T-helper 2 cell treated with Interferon-gamma antibody and Interleukin-4, amounts not matched to agents 100 ng/mL and 5 ng/mL, for 36 hours (primary cell): ENCODE data around the gene OR4D1. TPM values are rescaled to one million over a fixed set of nuclear protein-coding genes. Genes with fewer than 3 reads are reported as not detected.

Experiments
- intact Hi-C: fragments of 100-400 bp; cut with micrococcal nuclease; formaldehyde crosslinking; loops from one replicate; pipeline ENCODE4 v1.15.1; 2023
- total RNA-seq: library from RNA; stranded (reverse); gene quantifications from 2 replicates; pipeline ENCODE4 v1.2.3, GENCODE V29; 2022

OR4D1 gene
- total RNA-seq, 1 donor from 2014 or later: 0.27 TPM

DNA sequence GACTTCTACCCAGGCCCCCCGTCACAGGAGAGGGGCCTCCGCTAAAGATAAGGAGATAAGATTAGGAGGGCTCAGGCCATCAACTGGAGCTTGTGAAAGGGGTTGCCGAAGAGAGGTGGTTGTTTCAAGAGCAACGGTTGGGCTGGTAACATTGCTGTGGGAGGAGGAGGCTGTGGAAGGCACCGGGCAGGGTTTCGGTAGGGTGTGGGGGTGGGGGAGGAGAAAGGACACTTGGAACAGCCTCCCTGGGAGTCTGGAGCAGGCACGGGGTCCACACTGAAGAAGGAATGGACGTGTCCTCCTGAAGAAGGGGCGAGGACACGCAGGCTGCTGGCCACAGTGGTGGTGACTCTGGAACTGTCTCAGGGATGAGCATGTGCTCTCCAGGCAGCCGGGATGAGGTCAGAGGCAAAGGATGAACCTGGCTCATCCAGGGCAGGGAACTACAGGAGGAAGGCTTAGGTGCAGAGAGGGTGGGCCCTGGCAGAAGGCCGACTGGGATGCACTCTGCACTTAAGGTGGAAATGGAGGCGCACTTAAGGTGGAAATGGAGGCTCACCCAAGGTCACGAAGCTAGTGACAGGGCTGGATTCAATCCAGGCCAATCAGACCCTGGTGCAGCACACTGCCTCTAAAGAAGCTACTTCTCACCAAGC, 43.2 kb downstream of the OR4D1 start:
- intact Hi-C loops: no loop called here

DNA sequence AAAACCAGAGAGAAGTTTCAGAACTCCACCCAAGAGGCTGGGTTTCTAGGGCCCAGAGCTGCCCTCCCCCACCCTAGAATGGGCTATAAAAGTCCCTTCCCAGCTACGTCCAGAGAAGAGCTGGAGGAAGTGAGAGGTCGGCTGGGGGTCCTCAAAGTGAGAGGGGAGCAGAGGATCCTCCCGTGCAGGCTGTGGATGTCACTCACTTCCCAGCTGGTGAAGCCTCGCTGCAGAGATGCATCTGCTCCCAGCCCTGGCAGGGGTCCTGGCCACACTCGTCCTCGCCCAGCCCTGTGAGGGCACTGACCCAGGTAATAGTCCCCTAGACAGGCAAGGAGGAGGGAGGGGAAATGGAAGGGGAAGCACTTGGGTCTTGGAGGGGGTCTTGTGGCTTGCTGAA, 44.4 kb downstream of the OR4D1 start, which contains the start of gene EPX:
TSS of gene EPX (plus strand) at position 115 of the 400 bp plus-strand sequence. CDS start at position 236, 121 bp downstream.
- intact Hi-C loops: no loop called here

DNA sequence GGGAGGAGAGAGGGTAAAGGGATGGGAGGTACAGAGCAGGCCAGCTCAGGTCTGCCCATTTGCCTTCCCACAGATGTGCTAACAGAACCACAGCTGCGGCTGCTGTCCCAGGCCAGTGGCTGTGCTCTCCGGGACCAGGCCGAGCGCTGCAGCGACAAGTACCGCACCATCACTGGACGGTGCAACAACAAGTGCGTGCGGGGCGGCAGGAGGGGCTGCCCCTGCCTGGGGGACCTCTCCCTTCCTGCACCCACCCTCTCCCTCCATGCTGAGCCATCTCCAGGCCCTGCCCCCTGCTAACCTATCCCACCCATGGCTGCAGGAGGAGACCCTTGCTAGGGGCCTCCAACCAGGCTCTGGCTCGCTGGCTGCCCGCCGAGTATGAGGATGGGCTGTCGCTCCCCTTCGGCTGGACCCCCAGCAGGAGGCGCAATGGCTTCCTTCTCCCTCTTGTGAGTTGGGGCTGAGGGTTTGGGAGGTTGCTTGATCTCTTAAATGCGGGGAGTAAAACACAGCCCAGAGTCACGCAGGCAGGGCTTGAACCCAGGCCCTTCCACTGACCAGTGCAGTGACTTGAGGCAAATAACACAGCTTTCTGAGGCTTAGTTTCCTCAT, 45.6 kb downstream of the OR4D1 start:
- intact Hi-C loops: no loop called here

DNA sequence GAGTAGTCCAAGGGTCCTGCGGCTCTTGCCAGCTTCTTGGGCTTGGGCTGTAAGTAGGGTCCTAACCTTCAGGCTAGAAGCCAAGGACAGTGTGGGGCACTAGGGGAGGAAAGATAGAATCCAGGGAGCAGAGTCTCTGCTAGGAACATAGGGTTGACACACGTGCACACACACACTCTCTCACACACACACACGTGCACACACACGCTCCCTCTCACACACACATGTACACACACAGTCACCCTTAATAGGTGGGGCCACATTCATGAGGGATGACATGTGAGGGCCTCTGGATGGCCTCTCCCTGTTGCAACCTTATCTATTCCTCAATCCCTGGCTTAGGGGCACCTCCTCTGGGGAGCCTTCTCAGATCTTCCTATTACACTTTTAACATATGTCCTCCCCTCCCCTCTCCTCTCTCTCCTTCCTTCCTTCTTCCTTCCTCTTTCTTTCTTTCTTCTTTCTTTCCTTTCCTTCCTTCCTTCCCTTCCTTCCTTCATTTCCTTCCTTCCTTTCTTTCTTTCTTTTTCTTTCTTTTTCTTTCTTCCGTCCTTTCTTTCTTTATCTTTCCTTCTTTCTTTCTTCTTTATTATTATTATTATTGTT, 47.4 kb downstream of the OR4D1 start:
- intact Hi-C loops: no loop called here

DNA sequence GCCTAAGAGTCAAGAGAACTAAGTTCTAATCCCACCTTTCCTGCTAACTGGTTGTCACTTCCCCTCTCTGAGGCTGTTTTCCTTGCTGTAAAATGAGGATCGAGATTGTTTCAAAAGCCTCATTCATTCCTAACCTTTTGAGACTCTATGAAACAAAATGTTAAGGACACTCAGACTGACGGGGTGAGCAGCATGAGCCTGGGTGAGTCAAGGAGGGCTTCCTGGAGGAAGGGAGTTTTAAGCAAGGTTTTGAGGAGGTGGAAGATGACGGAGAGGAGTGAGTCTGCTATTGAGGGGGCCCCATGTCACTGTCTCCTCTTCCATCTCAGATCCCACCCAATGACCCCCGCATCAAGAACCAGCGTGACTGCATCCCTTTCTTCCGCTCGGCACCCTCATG, 48.4 kb downstream of the OR4D1 start:
- intact Hi-C loops: no loop called here

DNA sequence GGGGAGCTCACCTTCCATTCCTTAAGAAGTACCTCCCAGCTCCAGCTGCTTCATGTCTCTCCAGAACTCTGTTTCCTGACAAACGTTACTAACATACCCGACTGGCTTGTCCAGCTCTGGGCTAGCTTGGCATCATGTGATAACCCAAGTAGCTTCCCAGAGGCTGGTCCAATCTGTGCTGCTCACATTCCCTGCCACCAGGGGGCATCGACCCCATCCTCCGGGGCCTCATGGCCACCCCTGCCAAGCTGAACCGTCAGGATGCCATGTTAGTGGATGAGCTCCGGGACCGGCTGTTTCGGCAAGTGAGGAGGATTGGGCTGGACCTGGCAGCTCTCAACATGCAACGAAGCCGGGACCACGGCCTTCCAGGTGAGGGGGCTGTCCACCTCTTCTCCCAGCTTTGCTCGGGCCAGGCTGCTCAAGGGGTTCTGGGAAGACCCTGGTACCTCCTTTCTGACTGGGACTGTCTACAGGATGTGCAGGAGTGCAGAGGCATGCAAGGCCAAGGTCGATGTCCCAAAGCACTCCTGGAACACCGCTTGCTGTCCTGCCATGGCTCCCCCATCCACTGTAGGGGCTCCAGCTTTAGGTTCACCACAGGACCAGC, 51.9 kb downstream of the OR4D1 start:
- intact Hi-C loops: loop anchor here (5.0 kb wide), 1 partner anchor 247 kb away; no protein-coding TSS in a partner anchor

- intact Hi-C loops: loop anchor here (5.0 kb wide), 1 partner anchor 244 kb away; no protein-coding TSS in a partner anchor
Observed at GRCh38 chr17:58202859-58203258, 54.7 kb downstream of the OR4D1 start.

GRCh38 chr17:58204796-58205195, 56.6 kb downstream of the OR4D1 start:
- intact Hi-C loops: loop anchor here (5.0 kb wide), 1 partner anchor 243 kb away; no protein-coding TSS in a partner anchor

- intact Hi-C loops: no loop called here
Observed at GRCh38 chr17:58205936-58206335, 57.8 kb downstream of the OR4D1 start.

DNA sequence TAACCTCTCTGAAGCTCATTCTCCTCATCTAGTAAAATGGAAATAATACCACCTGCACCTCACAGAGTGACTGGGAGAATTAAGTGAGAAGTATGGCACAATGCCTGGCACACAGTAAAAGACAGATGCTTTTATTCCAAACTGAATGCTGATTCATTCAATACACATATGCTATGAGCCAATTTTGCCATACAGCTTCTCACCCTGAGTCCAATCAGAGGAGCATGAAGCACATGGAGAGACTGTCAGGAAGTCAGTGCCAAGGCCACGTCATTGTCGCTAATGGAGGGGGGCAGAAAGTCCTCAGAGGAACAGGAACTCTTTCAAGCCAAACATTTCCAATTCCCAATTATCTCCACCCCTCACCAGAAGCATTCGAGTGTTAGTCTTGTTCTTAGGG, 59.3 kb downstream of the OR4D1 start:
- intact Hi-C loops: no loop called here

DNA sequence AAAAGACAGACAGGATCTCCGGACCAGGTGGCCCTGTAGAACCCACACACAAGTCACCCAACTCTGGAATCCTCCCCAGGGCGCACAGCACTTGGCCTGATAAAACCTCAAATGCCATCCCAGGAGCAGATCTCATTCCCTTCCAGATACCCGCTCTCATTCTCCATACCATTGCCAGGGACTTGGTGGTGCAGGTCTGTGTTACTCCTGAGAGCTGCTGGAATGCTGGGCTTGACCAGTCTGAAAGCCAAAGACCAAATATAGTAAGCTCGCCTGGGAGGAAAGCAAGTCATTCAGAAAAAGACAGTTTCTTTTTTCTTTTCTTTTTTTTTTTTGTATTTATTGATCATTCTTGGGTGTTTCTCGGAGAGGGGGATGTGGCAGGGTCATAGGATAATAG, 60.2 kb downstream of the OR4D1 start:
- intact Hi-C loops: no loop called here

Other genes starting within 250 kb of the OR4D1 start
- 0.09 and 0.25 TPM in 2 replicates for gene CUEDC1, start 193.0 kb upstream of the OR4D1 start, total RNA-seq
- 45.9 and 48.0 TPM in 2 replicates for gene VEZF1, start 160.1 kb upstream of the OR4D1 start, total RNA-seq
- gene SRSF1, start 141.1 kb upstream of the OR4D1 start, total RNA-seq: 417 and 421 TPM in 2 replicates
- 34.9 and 35.8 TPM in 2 replicates for gene DYNLL2, start 65.0 kb upstream of the OR4D1 start, total RNA-seq
- gene OR4D2, start 18.6 kb downstream of the OR4D1 start, total RNA-seq: not detected in 2 replicates
- not detected in 2 replicates for gene EPX, start 44.3 kb downstream of the OR4D1 start, total RNA-seq
- 17.9 and 20.2 TPM in 2 replicates for gene MKS1, start 70.9 kb downstream of the OR4D1 start, total RNA-seq
- gene LPO, start 90.2 kb downstream of the OR4D1 start, total RNA-seq: not detected in 2 replicates
- not detected in 2 replicates for gene MPO, start 132.6 kb downstream of the OR4D1 start, total RNA-seq
- 76.8 and 77.0 TPM in 2 replicates for gene TSPOAP1, start 180.4 kb downstream of the OR4D1 start, total RNA-seq
- 88.6 and 90.0 TPM in 2 replicates for gene SUPT4H1, start 203.8 kb downstream of the OR4D1 start, total RNA-seq